NCI-H82 treated with DMSO at 0.1 percent for 48 hours (cell line): Measurements from ENCODE around the gene VASH1.

ENCODE experiments used
- DNase-seq: peaks from one replicate; lab custom pipeline; 2025; ENCODE audit not compliant: unreplicated experiment; lab: John Stamatoyannopoulos, UW

The VASH1 gene

GRCh38 chr14:76782885-76783566 is 21.8 kb downstream of the VASH1 start:
- DNase-seq = no peak

GRCh38 chr14:76784266-76784874 is 23.1 kb downstream of the VASH1 start:
- DNase-seq = no peak

GRCh38 chr14:76784881-76785280 is 23.6 kb downstream of the VASH1 start:
- DNase-seq = peak; percentile 58

- no peak for DNase-seq
These were observed 25.3 kb downstream of the VASH1 start for GRCh38 chr14:76786601-76787000.

GRCh38 chr14:76792422-76792821 is 31.2 kb downstream of the VASH1 start:
- no peak for DNase-seq

GRCh38 chr14:76793324-76793723 is 32.1 kb downstream of the VASH1 start:
- no peak for DNase-seq

GRCh38 chr14:76793956-76794355 is 32.7 kb downstream of the VASH1 start:
- no peak for DNase-seq

- DNase-seq = no peak
These were observed 45.2 kb downstream of the VASH1 start for GRCh38 chr14:76806446-76806845.

- DNase-seq = no peak
These were observed 46.7 kb downstream of the VASH1 start for GRCh38 chr14:76808011-76808410.

GRCh38 chr14:76808990-76809389 is 47.7 kb downstream of the VASH1 start:
- no peak for DNase-seq

- DNase-seq = no peak
These were observed 49.3 kb downstream of the VASH1 start for GRCh38 chr14:76810525-76810924.

- DNase-seq = no peak
These were observed 49.7 kb downstream of the VASH1 start for GRCh38 chr14:76810953-76811400.

- no peak for DNase-seq
These were observed 50.3 kb downstream of the VASH1 start for GRCh38 chr14:76811561-76811960.

GRCh38 chr14:76812093-76812421 is 50.8 kb downstream of the VASH1 start:
- no peak for DNase-seq

- DNase-seq = peak; percentile 55
These were observed 51.4 kb downstream of the VASH1 start, which contains the start of gene ANGEL1 for GRCh38 chr14:76812422-76813383. Gene ANGEL1, minus strand, starts transcription at chr14:76812882. Its CDS starts 55 bp downstream, at chr14:76812827.

GRCh38 chr14:76814726-76815645 is 53.7 kb downstream of the VASH1 start:
- no peak for DNase-seq

- no peak for DNase-seq
These were observed 59.4 kb downstream of the VASH1 start for GRCh38 chr14:76820700-76821099.

GRCh38 chr14:76826122-76826521 is 64.9 kb downstream of the VASH1 start, which contains the start of gene LRRC74A:
Gene LRRC74A, plus strand, starts transcription at chr14:76826408. Its CDS starts 290 bp downstream, at chr14:76826698.
- no peak for DNase-seq

GRCh38 chr14:76827696-76828296 is 66.5 kb downstream of the VASH1 start:
- DNase-seq = no peak
